Adrenal gland (tissue), 12 donors: ENCODE results near the gene TRAPPC2L. TPM values are rescaled to one million over a fixed set of nuclear protein-coding genes. Genes with fewer than 3 reads are reported as not detected.

Experiments used
- DNase-seq, 7 donors: peaks; one replicate each; pipeline ENCODE4 v3.0.0-alpha.2; 2019 to 2020
- H3K27ac ChIP-seq, 5 donors: fragments of 200-600 bp; sonication (generic) in 4 of 5; 1 replicate in 3 of 5; 2 replicates in 2 of 5; pipeline versions ENCODE4 v1.5.1 to v1.8.0; 2016 to 2020; ENCODE audit warnings: mild to moderate bottlenecking in 1 of 5
- H3K27me3 ChIP-seq: fragments of 200-600 bp; 2 replicates; pipeline ENCODE4 v1.8.0; 2021
- H3K36me3 ChIP-seq, 2 donors: fragments of 200-600 bp; replicated peaks in 1 of 2; 1 replicate in 1 of 2; 2 replicates in 1 of 2; pipeline versions ENCODE4 v1.5.1 to v1.8.0; 2018 to 2022
- H3K4me1 ChIP-seq, 2 donors: fragments of 200-600 bp; replicated peaks in 1 of 2; 1 replicate in 1 of 2; 2 replicates in 1 of 2; pipeline versions ENCODE4 v1.5.1 to v1.8.0; 2018 to 2021
- H3K4me3 ChIP-seq, 4 donors: fragments of 200-600 bp; sonication (generic) in 3 of 4; one replicate each; pipeline ENCODE4 v1.5.1; 2016 to 2018
- H3K9me3 ChIP-seq, 3 donors: fragments of 200-600 bp; sonication (generic) in 1 of 3; replicated peaks in 1 of 3; 1 replicate in 2 of 3; 2 replicates in 1 of 3; pipeline versions ENCODE4 v1.5.1 to v1.8.0; 2016 to 2021
- POLR2A ChIP-seq, 2 donors: fragments of 450-650 bp; IDR thresholded peaks; one replicate each; pipeline ENCODE4 v1.6.1; 2017; ENCODE audit warnings: antibody characterized with exemption in 2 of 2, mild to moderate bottlenecking in 2 of 2, moderate library complexity in 1 of 2
- WGBS, 4 donors: extraction: QIAGEN DNeasy Blood & Tissue Kit in 2 of 4; methylation state at CpG; one replicate each; pipeline versions ENCODE4 v1.1.5 to v1.1.7; 2013 to 2017; 5-methylcytosine and 5-hydroxymethylcytosine counted together
- intact Hi-C, 2 donors: fragments of 100-400 bp; cut with DNase I; formaldehyde crosslinking; loops; one replicate each; pipeline versions ENCODE4 v1.14.1 to v1.15.0; 2022 to 2023
- polyA plus RNA-seq, 3 donors: library from polyadenylated mRNA; stranded (reverse); fragments of 200-250 nt in 2 of 3; fragments of 350-450 nt in 1 of 3; fragmentation: Illumina TruSeq in 1 of 3; extraction: RNeasy Lipid Tissue Mini Kit (QIAGEN cat#74804) in 1 of 3; gene quantifications; one replicate each; pipeline ENCODE4 v1.2.3, GENCODE V29; 2013 to 2014
- total RNA-seq, 9 donors: library from RNA; depleted of rRNA in 4 of 9; stranded (reverse); fragments of >200 nt in 4 of 9; fragments of 120-200 nt in 1 of 9; fragmentation: NEBNext Ultra II Directional in 1 of 9; extraction: Animal tissue kit (Norgen Biotek cat#: 25700) in 1 of 9; gene quantifications; one replicate each; pipeline versions ENCODE4 v1.1.0 to v1.2.4, GENCODE V29; 2013 to 2023
- TF ChIP-seq, protein P1 (sequence below), 6 experiments: fragments of 450-650 bp in 4 of 6; fragments of 200-600 bp in 2 of 6; sonication (generic) in 1 of 6; IDR thresholded peaks; 1 replicate in 5 of 6; 2 replicates in 1 of 6; pipeline versions ENCODE4 v1.5.1 to v1.8.0; 2016 to 2021; ENCODE audit warnings: antibody characterized with exemption in 6 of 6, mild to moderate bottlenecking in 2 of 6, moderate library complexity in 1 of 6
- donor health status: healthy with polysubstance abuse.
- donor health status: Bipolar disorder and iron deficiency.
- donor health status: DM: yes; HTN: yes; CAD: no.
- donor health status: DM: no; HTN: no; CAD: no.
- donor health status: DM: no; HTN: no; CAD: no.
- donor health status: DM: yes; HTN: yes; CAD: no.

TRAPPC2L gene
- total and polyA plus RNA-seq, 12 donors, result 56.7 to 279 (median 149) TPM

DNA sequence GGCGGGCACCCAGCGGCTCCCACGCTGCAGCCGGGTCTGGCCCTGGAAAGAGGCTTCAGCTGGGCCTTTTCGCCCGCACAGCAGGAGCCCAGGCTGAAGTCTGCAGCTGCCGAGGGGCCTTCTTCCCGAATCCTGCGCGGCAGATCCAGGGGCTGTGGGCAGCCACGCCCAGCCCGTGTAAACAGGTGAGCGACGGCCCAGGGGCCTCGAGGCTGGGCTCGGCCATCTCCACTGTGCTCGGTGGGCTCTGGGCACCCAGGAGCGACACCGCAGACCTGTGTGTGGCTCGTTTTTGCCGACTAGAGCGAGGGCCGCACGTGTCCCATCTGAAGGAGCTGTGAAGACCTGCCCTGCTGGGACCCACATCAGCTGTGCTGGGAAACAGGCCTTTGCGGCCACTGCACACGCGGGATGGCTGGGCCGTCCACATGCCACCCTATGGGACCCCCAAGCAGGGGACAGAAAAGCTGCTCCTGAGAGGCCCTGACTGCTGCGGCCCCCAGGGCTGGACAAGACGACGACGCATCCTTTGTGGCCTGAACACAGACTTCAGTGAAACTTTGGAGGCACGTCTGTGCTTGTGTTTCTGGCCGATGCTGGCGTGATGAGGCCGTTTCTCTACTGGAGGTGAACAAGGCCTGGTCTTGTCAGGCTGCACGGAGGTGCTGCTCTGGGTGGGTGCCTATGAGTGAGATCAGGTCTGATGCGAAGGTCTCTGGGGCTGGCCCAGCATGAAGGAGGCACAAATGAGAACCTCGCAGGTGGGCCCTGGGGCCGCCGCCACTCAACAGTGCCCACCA lies 40.0 kb upstream of the TRAPPC2L start:
- H3K27me3 ChIP-seq, result no peaks in the 10 kb centered on the region
- TF ChIP-seq, protein P1, sequence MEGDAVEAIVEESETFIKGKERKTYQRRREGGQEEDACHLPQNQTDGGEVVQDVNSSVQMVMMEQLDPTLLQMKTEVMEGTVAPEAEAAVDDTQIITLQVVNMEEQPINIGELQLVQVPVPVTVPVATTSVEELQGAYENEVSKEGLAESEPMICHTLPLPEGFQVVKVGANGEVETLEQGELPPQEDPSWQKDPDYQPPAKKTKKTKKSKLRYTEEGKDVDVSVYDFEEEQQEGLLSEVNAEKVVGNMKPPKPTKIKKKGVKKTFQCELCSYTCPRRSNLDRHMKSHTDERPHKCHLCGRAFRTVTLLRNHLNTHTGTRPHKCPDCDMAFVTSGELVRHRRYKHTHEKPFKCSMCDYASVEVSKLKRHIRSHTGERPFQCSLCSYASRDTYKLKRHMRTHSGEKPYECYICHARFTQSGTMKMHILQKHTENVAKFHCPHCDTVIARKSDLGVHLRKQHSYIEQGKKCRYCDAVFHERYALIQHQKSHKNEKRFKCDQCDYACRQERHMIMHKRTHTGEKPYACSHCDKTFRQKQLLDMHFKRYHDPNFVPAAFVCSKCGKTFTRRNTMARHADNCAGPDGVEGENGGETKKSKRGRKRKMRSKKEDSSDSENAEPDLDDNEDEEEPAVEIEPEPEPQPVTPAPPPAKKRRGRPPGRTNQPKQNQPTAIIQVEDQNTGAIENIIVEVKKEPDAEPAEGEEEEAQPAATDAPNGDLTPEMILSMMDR (IDR thresholded peaks at IDR 0.05), result no peak
- TF ChIP-seq POLR2A (IDR thresholded peaks at IDR 0.05), result no peak
- intact Hi-C loops, result loop anchor here (5.0 kb wide), 3 partner anchors 40 to 350 kb away; partner anchors contain the start of genes GALNS (in 1 of the 2) and TRAPPC2L (in 1 of the 2)
- H3K36me3 ChIP-seq, result peaks cover 0 to under 1% of the 10 kb centered on the region in 2 donors
- no peak overlapping the region for H3K4me3 ChIP-seq
- peaks cover 18 to 25% of the 10 kb centered on the region in 2 donors for H3K4me1 ChIP-seq
- no peak for DNase-seq
- H3K9me3 ChIP-seq, result no peaks in the 10 kb centered on the region
- WGBS, 4 donors, result 85 to 91% (median 90%) methylated on average over 9 to 41 of the region's 41 CpGs
- no peak overlapping the region for H3K27ac ChIP-seq

DNA sequence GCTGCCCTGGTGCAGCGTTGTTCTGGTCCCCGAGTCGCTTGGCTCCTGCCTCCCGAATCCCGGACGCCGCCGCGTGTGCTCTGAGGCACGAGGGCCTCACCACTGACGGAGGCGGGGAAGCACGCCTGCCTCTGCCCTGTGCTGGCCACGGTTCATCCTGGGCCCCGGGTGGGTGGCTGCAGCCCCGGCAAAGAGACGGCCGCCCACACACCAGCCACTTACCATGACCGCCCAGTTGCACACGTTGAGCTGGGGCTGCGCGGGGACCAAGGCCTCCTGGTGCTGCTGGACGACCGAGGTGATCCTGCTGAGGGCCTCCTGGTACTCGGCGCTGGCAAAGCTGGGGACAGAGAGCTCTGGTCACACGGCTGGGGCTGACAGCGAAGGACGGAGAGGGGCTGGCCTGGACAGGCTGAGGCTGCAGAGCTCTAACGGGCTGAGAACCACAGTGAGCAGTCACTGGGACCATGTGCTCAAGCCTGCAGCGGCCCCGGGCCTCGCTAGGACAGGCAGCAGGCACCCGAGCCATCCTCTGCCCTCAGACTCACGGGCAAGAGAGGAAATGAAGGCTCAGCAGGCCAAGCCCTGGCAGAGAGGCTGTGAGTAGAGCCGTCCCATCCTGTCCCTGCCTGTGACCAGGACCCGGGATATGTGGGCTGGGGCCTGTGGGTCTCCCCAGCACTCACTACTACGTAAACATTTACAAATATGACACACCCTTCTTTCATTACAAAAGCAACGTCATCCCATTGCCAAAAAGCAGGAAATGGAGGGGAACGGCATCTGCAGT lies 38.9 kb upstream of the TRAPPC2L start:
- no peaks in the 10 kb centered on the region for H3K9me3 ChIP-seq
- TF ChIP-seq, protein P1 (IDR thresholded peaks at IDR 0.05), result no peak
- TF ChIP-seq POLR2A (IDR thresholded peaks at IDR 0.05), result no peak
- H3K27ac ChIP-seq, result no peak overlapping the region
- H3K27me3 ChIP-seq, result no peaks in the 10 kb centered on the region
- intact Hi-C loops, result loop anchor here (5.0 kb wide), 3 partner anchors 39 to 349 kb away; partner anchors contain the start of genes GALNS (in 1 of the 2) and TRAPPC2L (in 1 of the 2)
- no peak overlapping the region for H3K4me3 ChIP-seq
- 80 to 92% (median 88%) methylated on average over 12 to 40 of the region's 40 CpGs for WGBS, 4 donors
- peaks cover 12 to 15% of the 10 kb centered on the region in 2 donors for H3K4me1 ChIP-seq
- H3K36me3 ChIP-seq, result peaks cover 0 to 11% of the 10 kb centered on the region in 2 donors
- DNase-seq, result no peak

DNA sequence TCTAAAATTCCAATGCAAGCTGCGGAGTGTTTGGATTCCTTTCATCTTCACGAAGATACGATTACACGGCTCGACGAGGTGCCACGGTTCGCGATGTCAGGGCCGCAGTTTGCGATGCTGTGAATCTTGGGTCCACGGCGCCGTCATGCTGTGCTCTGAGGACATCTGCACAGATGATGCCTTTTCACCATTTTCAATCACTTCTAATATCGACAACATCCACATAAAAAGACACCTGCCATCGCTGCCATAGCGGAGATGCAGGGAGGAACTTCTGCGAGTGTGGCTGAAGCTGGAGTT lies 38.4 kb upstream of the TRAPPC2L start:
- DNase-seq, result no peak
- 91 to 94% (median 94%) methylated on average over 18 of the region's 18 CpGs for WGBS, 4 donors
- intact Hi-C loops, result loop anchor here (5.0 kb wide), 3 partner anchors 39 to 349 kb away; partner anchors contain the start of genes GALNS (in 1 of the 2) and TRAPPC2L (in 1 of the 2)
- no peaks in the 10 kb centered on the region for H3K27me3 ChIP-seq
- peaks cover 0 to 11% of the 10 kb centered on the region in 2 donors for H3K36me3 ChIP-seq
- peaks cover 12 to 13% of the 10 kb centered on the region in 2 donors for H3K4me1 ChIP-seq
- H3K9me3 ChIP-seq, result no peaks in the 10 kb centered on the region
- H3K4me3 ChIP-seq, result no peak overlapping the region
- no peak overlapping the region for H3K27ac ChIP-seq
- no peak for TF ChIP-seq POLR2A (IDR thresholded peaks at IDR 0.05)
- TF ChIP-seq, protein P1 (IDR thresholded peaks at IDR 0.05), result no peak

DNA sequence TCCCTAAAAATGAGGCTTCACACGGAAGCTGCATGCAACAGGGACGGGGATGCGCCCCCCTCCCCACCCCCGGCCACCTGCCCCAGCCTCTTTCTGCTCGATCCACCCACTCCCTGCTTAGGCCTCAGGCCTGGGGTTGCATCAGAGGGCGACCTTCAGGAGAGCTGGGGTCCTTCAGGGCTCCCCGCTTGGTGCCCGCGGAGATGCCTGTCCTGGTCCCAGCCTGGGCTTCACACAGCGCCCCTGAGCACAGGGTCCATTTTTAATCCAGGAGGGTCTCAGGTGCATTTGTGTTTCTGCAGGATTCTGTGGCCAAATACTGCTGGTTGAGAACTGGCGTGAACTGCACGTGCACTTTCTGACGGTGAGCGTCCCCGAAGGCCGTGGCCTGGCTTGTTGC lies 37.8 kb upstream of the TRAPPC2L start:
- DNase-seq, result no peak
- H3K4me1 ChIP-seq, result peaks cover 12 to 13% of the 10 kb centered on the region in 2 donors
- no peak overlapping the region for H3K4me3 ChIP-seq
- H3K9me3 ChIP-seq, result no peaks in the 10 kb centered on the region
- intact Hi-C loops, result loop anchor here (5.0 kb wide), 3 partner anchors 38 to 348 kb away; partner anchors contain the start of genes GALNS (in 1 of the 2) and TRAPPC2L (in 1 of the 2)
- TF ChIP-seq POLR2A (IDR thresholded peaks at IDR 0.05), result no peak
- TF ChIP-seq, protein P1 (IDR thresholded peaks at IDR 0.05), result no peak
- H3K36me3 ChIP-seq, result peaks cover 0 to 11% of the 10 kb centered on the region in 2 donors
- 41 to 73% (median 68%) methylated on average over 5 to 16 of the region's 16 CpGs for WGBS, 4 donors
- peak overlapping the region in 3 of 5 donors; percentile 16 to 38 (median 34) for H3K27ac ChIP-seq
- no peaks in the 10 kb centered on the region for H3K27me3 ChIP-seq
